HG03469 (cell line): ENCODE results near the gene AQP3.
"Not testable (repeated sequence)": the region's sequence is repeated elsewhere in the genome, so short reads cannot be mapped to it uniquely, and the experiment has no call there.

Source experiments
- ATAC-seq: cut with Tn5 transposase; IDR thresholded peaks from one replicate; pipeline ENCODE4 v1.9.1; 2021; ENCODE audit warnings: mild to moderate bottlenecking, moderate library complexity, moderate number of reproducible peaks; ENCODE audit not compliant: unreplicated experiment

AQP3 gene

DNA sequence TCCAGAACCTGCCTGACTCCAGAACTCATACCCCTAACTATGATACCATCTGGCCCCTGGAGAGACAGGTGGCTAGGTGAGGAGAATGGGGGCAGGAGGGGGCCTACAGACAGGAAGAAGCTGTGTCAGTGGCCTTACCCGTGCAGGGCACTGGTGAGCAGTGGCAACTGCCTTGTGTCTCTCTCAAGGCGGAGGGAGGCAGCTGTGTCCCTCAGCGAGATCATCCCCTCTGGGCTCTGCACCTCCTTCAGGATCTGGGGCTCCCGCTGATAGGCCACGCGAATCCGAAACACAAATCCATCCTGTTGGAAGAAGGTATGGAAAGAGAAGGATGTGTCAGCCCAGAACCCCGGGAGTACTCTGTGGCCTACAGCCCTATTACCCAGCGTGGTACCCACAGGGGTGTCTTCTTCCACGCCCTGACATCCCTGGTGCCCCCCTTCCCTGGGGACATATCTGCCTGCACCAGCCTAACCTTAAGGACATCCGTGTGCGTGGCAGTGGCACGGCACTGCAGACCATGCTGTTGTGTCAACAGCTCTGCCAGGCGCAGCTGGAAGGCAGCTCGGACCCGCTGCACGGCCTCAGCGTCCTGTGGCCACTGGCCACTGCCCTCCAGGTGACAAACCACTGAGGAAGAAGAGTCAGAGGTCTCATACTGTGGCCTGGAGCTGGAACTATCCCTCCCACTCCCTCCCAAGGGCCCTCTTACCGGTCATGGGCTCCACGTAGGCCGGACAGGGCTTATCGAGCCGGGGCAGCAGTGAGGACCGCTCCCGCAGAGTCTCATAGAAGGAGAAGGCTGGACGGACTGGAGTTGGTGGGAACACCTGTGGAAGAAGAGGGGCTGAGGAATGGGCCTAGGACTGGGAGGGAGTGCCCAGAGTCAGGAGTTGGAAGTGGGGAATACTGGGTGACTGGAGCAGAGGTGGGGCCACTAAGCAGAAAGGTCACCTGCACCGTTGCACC is 18.5 kb upstream of the AQP3 start:
- no peak for ATAC-seq

DNA sequence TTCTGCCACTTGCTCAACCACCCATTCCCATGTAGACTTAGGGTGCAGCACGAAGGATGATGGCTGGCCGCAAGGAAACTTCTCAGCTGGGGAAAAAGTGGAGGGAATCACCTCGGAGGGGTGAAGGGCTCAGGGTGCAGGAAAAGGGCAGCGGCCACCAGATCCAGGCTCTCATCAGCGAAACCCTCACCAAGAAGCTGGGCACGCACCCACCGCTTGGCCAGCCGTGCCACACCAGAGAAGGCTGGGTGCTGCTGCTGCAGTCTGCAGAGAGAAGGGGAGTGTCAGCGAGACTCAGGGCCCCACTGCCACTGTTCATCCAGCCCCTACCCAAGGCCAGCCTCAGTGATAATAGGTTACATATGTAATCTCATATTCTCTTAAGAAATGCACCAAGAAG is 17.7 kb upstream of the AQP3 start:
- no peak for ATAC-seq

DNA sequence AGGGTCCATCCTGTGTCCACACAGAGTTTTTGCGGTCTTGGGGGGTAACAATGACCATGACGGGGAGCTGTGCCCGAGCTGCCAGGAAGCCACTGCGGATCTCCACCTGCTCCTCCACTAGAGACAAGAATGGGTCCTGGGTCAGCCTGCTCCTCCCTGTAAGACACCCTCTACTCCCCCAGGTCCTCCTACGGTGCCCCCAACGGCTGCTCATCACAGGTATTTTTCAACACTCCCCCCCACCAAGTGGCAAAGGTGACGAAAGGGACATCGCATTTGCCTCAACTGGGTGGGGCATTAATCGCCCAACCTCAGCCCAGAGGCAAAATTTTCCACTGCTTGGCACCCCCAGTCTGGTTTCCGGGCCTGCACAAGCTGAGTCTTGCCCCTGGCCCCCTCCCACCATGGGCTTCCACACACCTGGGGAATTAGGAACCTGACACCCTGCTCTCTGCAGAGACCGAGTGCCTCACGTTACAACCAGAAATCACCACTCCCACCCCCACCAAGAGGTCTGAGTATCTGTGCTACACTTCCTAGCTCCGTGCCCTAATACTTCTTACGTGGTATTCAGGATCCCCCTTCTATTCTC is 16.7 kb upstream of the AQP3 start:
- no peak for ATAC-seq

DNA sequence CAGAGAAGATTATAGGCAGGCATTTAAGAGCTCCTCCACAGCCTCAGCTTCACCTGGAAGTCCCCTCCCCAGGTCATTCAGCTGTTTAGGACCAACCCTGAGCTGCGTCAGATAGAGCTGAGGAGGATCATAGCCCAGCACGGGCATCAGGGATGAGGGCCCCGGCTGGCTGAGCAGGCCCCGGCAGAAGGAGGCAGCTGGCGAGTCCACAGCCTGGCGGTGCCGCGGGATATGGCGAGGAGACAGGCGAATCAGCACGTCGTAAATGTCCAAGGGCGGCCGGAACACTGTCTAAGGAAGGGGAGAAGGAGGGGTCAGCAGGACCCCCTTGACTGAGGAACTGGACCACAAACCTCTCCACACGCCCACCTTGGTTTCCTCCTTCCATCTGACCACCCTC is 15.8 kb upstream of the AQP3 start:
- no peak for ATAC-seq

DNA sequence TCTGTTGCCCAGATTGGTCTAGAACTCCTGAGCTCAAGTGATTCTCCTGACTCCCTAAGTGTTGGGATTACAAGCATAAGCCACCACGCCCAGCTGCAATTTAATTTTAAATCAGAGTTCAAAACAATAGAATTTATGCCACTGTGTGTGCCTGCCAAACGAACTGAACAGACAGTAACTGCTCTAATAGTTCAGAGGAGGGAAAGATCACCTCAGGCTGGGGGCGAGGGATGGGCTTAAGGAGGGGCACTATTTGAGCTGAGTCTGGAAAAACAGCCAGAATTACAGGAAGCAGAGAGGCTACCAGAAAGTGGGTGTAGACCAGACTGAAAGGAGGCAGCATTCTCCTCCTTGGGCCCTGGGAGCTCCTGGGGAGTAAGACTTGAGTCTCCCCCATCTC is 14.1 kb upstream of the AQP3 start:
- no peak for ATAC-seq

DNA sequence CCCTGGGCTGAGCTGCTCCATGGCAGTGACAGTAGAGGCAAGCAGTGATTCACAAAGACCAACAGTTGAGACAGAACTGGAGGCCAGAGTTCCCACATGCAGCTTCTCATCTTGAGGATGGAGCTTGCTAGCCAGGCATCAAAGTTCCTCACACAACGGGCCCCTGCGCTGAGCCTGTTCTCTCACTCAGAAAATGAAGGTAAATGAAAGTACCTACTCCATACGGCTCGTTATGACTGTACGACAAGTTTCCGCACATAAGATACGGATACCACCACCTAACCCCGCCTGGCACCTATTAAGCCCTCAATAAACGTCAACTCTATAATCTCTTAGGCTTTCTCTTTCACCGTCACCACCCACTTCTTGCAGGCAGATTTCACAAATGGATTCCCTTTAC is 13.5 kb upstream of the AQP3 start:
- ATAC-seq, result no peak

DNA sequence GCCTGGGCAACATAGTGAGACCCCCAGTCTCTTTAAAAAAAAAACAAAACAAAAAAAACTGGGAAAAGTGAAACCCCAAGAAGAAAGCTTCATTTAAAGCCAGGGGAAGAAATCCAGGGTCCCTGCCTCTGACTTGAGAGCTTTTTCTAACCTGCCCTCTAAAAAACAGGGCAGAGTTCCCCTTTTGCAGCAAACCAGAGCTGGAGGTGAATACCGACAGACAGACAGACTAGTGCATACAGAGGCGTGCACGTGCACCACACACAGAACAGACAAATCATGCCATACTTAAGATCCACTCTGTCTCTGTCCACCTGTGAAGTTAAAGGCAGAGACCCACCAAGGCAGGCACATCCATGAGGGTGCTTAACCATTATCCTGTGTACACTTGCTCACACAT is 11.7 kb upstream of the AQP3 start:
- ATAC-seq, result no peak

DNA sequence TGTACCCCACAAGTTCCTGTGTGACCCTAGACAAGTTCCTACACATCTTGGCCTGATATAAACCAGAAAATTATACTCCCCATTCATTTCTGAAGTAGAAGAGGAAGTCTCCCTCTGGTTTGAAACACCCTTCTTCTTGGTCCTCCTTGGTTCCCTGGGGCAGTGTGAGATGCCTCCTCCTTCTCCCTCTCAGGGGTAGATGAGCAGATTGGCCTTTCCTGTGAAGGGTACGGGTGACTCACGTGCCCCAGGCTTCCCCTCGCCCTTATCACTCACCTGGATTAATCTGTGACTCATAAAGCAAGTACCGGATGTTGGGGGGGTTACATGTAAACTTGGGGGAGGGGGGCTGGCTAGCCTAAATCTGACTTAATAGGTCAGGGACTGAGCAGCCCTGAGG is 11.1 kb upstream of the AQP3 start:
- ATAC-seq, result no peak

DNA sequence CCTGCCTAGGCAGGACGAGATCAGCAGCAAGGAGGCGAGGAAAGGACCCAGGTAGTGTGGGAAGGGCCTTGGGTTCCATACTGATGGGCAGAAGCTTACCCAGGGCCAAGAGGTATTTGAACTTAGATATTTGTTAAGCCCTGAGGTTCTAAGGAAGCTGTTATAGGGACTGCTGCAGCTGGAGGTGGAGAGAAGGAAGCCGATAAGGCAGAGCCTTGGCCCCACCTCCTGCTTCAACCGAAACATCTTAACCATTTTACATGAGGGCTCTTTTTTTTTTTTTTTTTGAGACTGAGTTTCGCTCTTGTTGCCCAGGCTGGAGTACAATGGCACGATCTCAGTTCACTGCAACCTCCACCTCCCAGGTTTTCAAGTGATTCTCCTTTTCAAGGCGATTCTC is 8.6 kb upstream of the AQP3 start:
- ATAC-seq, result no peak

DNA sequence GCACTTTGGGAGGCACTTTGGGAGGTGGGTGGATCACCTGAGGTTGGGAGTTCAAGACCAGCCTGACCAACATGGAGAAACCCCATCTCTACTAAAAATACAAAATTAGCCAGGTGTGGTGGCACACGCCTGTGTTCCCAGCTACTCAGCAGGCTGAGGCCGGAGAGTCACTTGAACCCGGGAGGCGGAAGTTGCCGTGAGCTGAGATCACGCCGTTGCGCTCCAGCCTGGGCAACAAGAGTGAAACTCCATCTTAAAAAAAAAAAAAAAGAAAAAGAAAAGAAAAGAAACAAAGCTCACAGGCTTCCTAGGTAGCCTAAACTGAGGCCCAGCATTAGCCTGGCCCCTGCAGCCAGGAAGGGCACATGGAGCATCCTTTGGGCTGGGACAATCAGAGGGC is 8.1 kb upstream of the AQP3 start:
- ATAC-seq, result not testable (repeated sequence)

DNA sequence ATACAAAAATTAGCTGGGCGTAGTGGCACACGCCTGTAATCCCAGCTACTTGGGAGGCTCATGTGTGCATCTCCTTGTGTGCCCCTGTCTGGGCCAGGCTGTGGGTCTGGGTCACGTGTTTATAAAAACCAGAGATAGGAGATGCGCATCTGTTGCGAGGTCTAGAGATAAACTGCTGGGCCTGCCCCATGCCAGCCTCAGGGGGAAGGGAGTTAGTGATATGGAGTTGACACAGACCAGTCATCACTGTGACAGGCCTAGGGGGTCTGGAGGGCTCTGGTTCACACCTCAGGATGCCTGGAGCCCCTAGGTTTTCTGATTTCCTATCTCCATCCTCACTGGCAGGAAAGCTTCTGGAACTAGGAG is 7.3 kb upstream of the AQP3 start:
- ATAC-seq, result not testable (repeated sequence)

DNA sequence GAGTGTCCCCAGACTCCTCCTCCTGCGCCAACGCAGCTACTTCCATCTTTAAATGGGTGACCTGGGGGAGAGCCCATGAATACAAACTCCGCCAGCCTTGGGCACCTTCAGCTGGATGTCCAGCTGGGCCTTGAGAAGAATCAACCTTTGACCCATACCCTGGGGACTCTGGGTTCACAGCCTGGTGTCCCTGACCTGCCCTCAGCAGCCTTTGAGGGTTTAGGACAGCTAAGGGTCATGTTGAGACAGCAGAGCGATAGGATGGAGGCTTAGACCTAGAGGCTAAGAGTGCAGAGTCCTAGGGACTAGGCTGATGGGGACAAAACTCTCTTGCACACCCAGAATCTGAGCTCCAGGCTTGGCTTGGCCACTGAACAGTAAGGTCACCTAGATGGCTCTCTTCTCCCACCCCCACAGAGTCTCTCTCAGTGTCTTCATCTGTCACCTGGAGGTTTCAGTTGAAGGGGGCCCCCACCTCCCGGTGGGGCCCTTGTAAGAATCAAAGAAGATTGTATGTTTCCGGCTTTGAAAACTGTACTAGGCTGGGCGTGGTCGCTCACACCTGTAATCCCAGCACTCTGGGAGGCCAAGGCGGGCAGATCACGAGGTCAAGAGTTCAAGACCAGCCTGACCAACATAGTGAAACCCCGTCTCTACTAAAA is 6.7 kb upstream of the AQP3 start:
- ATAC-seq, result no peak

DNA sequence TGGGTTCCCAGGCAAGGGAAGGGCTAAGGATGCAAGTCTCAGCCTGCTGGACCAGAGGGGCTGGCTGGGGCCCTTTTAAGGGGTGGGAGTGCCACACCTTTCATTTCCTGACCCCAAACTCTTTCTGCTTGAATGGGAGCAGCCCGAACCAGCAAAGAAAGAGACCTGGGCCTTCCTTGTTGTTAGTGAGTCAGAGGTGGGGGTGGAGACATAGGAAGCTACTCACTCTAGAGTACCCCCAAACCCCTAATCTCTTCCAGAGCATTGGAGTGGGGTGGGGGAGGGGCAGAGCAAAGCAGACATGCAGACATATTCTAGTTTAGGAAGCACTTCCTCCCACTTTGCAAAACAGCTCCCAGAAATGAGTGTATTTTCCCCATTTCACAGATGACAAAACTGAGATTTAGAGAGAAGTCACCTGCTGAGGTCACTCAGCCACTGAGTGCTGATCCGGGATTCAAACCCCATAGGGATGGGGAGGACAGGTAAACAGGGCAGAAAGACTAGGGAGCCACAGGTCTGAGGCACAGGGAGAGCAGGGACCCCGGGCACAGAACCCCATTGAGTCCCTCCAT is 6.0 kb upstream of the AQP3 start:
- ATAC-seq, result no peak

DNA sequence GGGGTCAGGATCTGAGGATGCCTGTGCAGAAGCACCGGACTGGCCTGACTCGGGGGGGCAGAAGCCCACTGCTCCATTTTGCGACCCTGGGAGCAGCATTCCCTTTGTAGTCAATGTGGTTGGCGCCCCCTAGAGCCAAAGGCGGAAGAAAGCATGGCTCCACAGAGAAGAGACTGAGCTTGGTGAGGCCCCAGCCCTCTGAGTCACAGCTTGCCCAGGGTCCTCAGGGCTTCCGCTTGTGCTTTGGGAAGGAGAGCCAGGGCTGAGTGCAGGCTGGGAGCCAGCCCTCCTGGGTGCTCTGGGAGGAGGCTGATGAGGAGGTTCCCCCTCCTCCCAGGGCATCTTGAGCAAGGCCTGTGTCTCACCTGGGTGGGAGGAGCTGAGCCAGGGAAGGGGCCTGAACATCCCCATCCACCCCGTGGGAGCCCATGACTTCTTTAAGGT is 5.5 kb upstream of the AQP3 start:
- no peak for ATAC-seq

DNA sequence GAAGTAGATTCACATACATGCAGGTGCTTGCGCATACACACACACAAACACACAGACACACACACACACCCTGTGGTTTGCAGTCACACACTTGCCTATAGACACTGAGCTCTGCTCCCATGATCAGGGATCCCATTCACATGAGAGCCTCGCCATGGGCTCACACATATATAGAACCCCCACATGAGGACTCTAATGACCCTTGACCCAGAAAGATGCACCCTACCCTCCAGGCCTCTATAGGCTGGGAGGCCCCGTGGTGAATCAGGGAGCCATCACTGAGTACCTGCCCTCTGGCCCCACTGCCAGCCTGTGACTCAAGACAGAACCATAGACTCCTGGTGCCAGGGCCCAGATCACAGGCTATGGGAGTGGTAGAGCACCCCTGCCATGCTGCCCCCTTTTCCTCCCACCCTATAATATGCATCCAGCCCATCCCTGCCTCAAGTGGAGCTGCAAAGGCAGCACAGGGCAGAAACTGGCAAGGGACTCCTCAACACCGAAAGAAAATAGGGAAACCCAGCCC is 3.3 kb upstream of the AQP3 start:
- no peak for ATAC-seq

DNA sequence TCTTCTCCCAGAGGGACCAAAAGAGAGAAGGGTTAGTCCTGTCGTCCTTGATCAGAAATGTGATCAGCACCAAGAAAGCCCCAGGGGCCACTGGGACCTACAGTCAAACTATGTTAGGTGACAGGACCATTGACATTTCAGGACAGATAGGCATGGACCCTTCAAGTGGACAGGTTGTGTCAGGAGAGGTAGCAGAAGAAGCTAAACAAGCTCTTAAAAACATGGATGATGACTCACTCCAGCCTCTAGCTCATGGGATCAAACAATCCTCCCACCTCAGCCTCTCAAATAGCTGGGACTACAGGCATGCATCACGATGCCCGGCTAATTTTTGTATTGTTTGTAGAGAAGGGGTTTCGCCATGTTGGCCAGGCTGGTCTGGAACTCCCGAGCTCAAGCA is 2.3 kb upstream of the AQP3 start:
- ATAC-seq, result no peak

DNA sequence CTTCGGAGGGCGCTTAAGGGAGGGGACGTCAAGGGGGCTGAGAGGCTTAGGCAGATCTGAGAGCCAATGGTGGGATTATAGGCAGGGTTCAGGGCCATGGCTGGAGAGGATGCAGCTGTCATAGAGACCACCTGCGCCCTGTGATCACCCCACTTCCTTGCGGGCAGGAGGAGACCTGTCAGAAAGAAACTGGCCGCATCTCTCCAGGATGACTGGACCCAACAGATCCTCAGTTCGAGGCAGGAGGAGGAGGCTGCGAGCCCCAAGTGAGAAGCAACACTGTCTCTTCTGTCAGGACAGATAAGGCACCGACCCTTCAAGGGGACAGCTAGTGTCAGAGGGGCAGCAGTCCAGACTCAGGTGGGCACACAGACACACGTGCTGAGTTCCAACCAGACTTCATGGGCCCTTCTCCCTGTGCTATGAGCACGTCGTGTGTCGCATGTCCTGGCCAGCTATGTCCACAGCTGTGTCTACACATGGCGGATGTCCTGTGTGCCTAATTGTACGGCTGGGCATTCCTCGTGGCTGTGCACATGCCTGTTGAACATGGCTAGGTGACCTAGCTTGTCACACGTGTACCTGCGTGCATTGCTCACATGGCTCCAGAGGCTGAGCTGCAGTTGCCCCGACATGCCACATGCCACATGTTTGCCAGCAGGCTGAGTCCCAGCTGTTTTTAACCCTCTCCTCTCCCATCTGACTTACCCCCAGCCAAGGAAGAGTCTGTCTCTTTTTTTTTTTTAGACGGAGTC is 583 bp upstream of the AQP3 start:
- ATAC-seq, result no peak

DNA sequence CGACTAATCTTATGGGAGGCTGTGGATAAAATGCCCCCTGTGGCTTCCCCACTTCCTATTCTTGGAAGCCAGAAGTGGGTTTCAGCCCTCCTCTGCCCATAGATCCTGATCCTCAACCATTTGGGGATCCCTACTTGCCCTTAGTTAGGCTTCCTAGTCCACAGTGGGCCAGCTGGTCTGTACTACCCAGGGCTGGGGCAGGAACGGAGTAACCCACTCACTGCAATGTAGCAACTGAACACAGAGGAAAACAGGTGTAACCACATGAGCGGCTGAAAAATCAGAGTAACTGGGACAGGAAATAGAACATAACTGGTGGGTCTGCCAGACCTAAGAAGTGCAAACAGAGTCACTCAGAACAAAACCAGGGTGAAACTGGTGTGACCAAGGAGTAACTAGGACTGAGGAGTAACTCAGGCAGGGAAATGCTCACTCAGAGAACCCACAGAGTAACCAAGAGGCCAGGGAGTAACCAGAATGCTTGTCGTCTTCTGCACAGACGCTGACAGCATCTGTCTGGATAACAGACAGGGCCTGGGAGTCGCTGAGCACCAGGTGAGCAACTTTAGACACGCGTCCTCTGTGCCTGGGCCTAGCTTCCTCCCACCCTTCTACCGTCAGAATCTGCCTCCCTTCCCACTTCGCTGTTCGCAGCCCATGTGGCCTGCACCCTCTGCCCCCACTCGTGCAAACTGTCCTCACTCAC is 1.0 kb downstream of the AQP3 start:
- ATAC-seq, result peak; percentile 93

DNA sequence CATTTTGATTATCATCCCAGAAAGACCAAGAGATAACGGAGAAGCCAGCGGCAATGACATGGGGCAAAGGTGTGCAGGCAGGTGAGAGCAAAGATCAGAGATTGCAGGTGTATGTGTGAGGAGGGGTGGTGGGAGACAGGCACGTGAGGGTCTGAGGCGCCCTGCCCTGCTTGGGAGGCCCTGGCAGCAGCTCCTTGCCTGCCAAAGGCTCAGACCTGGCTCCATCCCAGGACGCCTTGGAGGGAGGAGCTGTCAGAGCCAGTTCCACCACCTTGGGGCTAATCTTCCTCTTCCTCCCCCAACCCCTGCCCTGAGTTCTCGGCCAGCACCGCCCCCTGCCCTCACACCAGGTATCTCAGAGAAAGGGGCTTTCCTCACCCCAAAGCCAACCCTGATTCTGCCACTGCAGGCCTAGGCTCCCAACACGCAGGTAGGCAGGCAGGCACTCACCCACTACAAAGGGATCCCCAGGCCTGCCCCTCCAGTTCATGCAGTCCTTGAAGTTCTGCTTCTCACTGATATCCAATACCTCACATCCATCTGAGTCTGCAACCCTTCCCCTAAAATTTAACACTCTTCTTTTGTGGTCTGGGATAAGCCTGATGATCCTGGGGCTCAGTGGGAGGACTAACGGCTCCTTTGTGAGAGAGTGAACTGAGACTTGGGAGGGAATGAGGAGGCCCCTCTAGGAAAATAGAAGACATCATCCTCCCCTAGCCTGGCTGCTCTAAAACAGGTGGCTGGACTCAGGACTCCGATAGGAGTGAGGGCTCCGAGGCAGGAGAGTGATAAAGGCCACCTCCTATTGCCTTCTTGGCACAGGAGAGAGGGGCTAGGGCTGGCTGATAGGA is 1.8 kb downstream of the AQP3 start:
- ATAC-seq, result no peak
